ENCODE results near the gene LAMC1.

GRCh38 chr1:183043254-183043653 lies 20.0 kb downstream of the LAMC1 start:
- TF ChIP-seq EZH2 (IDR thresholded peaks at IDR 0.05; ENCODE audit: insufficient read depth, poor library complexity, severe bottlenecking): no peak
- no peak for TF ChIP-seq EZH2phosphoT487 (IDR thresholded peaks at IDR 0.05; ENCODE audit: insufficient read depth, low read depth)
